Measurements from ENCODE around the gene PPARGC1A. TPM values are rescaled to one million over a fixed set of nuclear protein-coding genes. Genes with fewer than 3 reads are reported as not detected.

PPARGC1A gene
- total and polyA plus RNA-seq, 2 of the 13 experiments (the other 11 are each of a cell fraction or from before 2014, with no cell fraction given): 20.7 to 37.3 TPM

DNA sequence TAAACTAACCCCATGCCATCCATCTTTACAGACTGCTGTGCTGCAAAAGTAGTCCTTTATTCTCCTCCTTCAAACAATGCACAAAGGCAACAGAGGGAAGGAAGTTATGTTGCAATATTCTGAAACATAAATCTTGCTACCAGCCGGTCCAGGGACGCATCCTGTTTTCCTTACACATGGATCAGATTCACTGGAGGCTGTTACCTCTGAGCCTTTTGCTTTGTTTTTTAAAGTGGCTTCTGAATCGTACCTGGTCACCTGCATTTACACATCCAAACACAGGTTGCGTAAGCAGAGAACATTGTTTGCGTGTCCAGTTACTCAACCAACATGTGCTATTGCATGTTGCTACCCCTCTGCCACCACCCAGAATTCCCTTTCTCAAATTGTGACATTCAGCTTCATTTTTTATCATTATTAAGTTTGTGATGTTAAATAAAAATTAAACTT lies 8.8 kb downstream of the PPARGC1A start (continued):
- TF ChIP-seq, protein P1, sequence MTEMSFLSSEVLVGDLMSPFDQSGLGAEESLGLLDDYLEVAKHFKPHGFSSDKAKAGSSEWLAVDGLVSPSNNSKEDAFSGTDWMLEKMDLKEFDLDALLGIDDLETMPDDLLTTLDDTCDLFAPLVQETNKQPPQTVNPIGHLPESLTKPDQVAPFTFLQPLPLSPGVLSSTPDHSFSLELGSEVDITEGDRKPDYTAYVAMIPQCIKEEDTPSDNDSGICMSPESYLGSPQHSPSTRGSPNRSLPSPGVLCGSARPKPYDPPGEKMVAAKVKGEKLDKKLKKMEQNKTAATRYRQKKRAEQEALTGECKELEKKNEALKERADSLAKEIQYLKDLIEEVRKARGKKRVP (CRISPR knock-in tag; IDR thresholded peaks at IDR 0.05): peak; percentile 69 to 99; a peak in 3 of 4 replicates
- 0 out of 2 replicates have a peak, but pooled peaks have one; percentile 19 for TF ChIP-seq MEF2D (CRISPR knock-in tag; IDR thresholded peaks at IDR 0.05)
- TF ChIP-seq, protein P2, sequence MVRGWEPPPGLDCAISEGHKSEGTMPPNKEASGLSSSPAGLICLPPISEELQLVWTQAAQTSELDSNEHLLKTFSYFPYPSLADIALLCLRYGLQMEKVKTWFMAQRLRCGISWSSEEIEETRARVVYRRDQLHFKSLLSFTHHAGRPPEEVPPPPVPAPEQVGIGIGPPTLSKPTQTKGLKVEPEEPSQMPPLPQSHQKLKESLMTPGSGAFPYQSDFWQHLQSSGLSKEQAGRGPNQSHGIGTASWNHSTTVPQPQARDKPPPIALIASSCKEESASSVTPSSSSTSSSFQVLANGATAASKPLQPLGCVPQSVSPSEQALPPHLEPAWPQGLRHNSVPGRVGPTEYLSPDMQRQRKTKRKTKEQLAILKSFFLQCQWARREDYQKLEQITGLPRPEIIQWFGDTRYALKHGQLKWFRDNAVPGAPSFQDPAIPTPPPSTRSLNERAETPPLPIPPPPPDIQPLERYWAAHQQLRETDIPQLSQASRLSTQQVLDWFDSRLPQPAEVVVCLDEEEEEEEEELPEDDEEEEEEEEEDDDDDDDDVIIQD (CRISPR knock-in tag; IDR thresholded peaks at IDR 0.05; ENCODE audit: low read depth): peak; percentile 53
- TF ChIP-seq, protein P3, sequence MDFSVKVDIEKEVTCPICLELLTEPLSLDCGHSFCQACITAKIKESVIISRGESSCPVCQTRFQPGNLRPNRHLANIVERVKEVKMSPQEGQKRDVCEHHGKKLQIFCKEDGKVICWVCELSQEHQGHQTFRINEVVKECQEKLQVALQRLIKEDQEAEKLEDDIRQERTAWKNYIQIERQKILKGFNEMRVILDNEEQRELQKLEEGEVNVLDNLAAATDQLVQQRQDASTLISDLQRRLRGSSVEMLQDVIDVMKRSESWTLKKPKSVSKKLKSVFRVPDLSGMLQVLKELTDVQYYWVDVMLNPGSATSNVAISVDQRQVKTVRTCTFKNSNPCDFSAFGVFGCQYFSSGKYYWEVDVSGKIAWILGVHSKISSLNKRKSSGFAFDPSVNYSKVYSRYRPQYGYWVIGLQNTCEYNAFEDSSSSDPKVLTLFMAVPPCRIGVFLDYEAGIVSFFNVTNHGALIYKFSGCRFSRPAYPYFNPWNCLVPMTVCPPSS (IDR thresholded peaks at IDR 0.05): no peak
- TF ChIP-seq, protein P4, sequence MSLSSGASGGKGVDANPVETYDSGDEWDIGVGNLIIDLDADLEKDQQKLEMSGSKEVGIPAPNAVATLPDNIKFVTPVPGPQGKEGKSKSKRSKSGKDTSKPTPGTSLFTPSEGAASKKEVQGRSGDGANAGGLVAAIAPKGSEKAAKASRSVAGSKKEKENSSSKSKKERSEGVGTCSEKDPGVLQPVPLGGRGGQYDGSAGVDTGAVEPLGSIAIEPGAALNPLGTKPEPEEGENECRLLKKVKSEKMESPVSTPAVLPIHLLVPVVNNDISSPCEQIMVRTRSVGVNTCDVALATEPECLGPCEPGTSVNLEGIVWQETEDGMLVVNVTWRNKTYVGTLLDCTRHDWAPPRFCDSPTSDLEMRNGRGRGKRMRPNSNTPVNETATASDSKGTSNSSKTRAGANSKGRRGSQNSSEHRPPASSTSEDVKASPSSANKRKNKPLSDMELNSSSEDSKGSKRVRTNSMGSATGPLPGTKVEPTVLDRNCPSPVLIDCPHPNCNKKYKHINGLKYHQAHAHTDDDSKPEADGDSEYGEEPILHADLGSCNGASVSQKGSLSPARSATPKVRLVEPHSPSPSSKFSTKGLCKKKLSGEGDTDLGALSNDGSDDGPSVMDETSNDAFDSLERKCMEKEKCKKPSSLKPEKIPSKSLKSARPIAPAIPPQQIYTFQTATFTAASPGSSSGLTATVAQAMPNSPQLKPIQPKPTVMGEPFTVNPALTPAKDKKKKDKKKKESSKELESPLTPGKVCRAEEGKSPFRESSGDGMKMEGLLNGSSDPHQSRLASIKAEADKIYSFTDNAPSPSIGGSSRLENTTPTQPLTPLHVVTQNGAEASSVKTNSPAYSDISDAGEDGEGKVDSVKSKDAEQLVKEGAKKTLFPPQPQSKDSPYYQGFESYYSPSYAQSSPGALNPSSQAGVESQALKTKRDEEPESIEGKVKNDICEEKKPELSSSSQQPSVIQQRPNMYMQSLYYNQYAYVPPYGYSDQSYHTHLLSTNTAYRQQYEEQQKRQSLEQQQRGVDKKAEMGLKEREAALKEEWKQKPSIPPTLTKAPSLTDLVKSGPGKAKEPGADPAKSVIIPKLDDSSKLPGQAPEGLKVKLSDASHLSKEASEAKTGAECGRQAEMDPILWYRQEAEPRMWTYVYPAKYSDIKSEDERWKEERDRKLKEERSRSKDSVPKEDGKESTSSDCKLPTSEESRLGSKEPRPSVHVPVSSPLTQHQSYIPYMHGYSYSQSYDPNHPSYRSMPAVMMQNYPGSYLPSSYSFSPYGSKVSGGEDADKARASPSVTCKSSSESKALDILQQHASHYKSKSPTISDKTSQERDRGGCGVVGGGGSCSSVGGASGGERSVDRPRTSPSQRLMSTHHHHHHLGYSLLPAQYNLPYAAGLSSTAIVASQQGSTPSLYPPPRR (CRISPR knock-in tag; IDR thresholded peaks at IDR 0.05; ENCODE audit: borderline replicate concordance): peak; percentile 85; the same call in 1 of the 2 replicates
- peak; percentile 17; the same call in 1 of the 2 replicates for TF ChIP-seq ZNF766 (CRISPR knock-in tag; IDR thresholded peaks at IDR 0.05; ENCODE audit: borderline replicate concordance)
- peak; percentile 73; the same call in 1 of the 2 replicates for TF ChIP-seq HMG20B (CRISPR knock-in tag; conservative IDR thresholded peaks at IDR 0.05)
- TF ChIP-seq ZFP36 (IDR thresholded peaks at IDR 0.05; ENCODE audit: borderline replicate concordance, low read depth, low read length, partially characterized antibody): no peak
- 0 out of 2 replicates have a peak, but pooled peaks have one; percentile 30 for TF ChIP-seq ZSCAN29 (CRISPR knock-in tag; conservative IDR thresholded peaks at IDR 0.05)
- TF ChIP-seq YEATS4 (CRISPR knock-in tag; IDR thresholded peaks at IDR 0.05; ENCODE audit: borderline replicate concordance): peak; percentile 52; the same call in 1 of the 2 replicates
- no peak for TF ChIP-seq ZNF20 (CRISPR knock-in tag; IDR thresholded peaks at IDR 0.05)
- peak; percentile 96 for TF ChIP-seq CEBPB (IDR thresholded peaks at IDR 0.05; ENCODE audit: borderline replicate concordance, low read depth, low read length)
- no peak; the same call in 1 of the 2 replicates for TF ChIP-seq ZBTB3 (CRISPR knock-in tag; IDR thresholded peaks at IDR 0.05; ENCODE audit: borderline replicate concordance, low read depth)
- TF ChIP-seq ZNF614 (CRISPR knock-in tag; IDR thresholded peaks at IDR 0.05; ENCODE audit: borderline replicate concordance): peak; percentile 72
- TF ChIP-seq, protein P5, sequence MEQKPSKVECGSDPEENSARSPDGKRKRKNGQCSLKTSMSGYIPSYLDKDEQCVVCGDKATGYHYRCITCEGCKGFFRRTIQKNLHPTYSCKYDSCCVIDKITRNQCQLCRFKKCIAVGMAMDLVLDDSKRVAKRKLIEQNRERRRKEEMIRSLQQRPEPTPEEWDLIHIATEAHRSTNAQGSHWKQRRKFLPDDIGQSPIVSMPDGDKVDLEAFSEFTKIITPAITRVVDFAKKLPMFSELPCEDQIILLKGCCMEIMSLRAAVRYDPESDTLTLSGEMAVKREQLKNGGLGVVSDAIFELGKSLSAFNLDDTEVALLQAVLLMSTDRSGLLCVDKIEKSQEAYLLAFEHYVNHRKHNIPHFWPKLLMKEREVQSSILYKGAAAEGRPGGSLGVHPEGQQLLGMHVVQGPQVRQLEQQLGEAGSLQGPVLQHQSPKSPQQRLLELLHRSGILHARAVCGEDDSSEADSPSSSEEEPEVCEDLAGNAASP (CRISPR knock-in tag; IDR thresholded peaks at IDR 0.05; ENCODE audit: borderline replicate concordance): peak; percentile 89
- peak; percentile 68; the same call in 1 of the 2 replicates for TF ChIP-seq ZNF747 (CRISPR knock-in tag; IDR thresholded peaks at IDR 0.05; ENCODE audit: borderline replicate concordance)
- peak; percentile 75; the same call in 1 of the 2 replicates for TF ChIP-seq PITX1 (CRISPR knock-in tag; IDR thresholded peaks at IDR 0.05)
- TF ChIP-seq CREB1 (IDR thresholded peaks at IDR 0.05): no peak
- TF ChIP-seq CREB1 (CRISPR knock-in tag; IDR thresholded peaks at IDR 0.05): peak; percentile 75
- peak; percentile 61; the same call in 1 of the 2 replicates for TF ChIP-seq ZNF761 (CRISPR knock-in tag; conservative IDR thresholded peaks at IDR 0.05)

Measured in HepG2 (cell line).